ENCODE data around the gene MATK.

The MATK gene

GRCh38 chr19:3785451-3785937 is 687 bp downstream of the MATK start:
- peak in 1 of 2 experiments; percentile 36 for DNase-seq

GRCh38 chr19:3784607-3785450 is 1.4 kb downstream of the MATK start:
- peak in 1 of 2 experiments; percentile 31 for DNase-seq

GRCh38 chr19:3783660-3784584 is 2.3 kb downstream of the MATK start:
- DNase-seq = no peak

- no peak for DNase-seq
Measured at GRCh38 chr19:3782903-3783302, 3.3 kb downstream of the MATK start.

DNA sequence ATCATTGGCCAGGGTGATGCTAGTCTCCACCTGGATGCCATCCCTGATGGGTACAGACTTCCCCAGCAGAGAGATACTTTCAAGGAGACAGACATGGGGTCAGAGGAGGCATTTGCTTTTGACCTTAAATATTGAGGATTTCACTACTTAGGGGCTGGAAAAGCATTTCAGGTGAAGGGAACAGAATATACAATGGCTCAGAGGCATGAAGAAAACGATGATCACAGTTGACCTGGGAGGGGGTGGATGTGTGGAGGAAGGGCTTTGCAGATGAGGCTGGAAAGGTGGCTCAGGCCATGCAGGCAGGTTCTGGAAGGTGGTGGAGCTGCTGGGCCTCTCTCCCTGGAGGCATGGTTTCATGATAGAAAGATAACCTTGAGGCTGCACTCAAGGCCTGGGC is 3.9 kb downstream of the MATK start:
- DNase-seq = no peak

DNA sequence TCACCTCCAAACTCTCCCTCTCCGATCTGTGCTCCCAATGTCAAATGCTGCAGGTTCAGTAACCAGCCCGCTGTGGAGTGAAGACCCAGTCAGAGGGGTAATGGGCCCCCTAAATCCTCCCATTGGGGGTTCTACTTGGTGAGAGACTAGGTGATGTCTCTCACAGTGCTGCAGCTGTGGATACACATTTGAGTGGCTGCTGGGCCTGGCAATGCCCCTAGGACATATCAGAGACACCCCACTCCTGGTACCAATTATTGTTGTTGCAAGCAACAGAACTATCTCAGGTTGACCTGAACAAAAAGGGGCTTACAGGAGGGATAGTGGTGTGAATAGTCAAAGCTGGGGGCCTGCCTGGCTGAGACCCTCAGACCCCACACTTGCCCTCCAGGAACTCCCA is 4.6 kb downstream of the MATK start:
- DNase-seq = no peak

GRCh38 chr19:3780786-3781304 is 5.3 kb downstream of the MATK start:
- DNase-seq = peak; percentile 82 to 89

GRCh38 chr19:3778899-3779723 is 7.1 kb downstream of the MATK start:
- DNase-seq = no peak

- no peak for DNase-seq
Measured at GRCh38 chr19:3778104-3778867, 7.9 kb downstream of the MATK start.

GRCh38 chr19:3776479-3777040 is 9.6 kb downstream of the MATK start:
- DNase-seq = no peak

DNA sequence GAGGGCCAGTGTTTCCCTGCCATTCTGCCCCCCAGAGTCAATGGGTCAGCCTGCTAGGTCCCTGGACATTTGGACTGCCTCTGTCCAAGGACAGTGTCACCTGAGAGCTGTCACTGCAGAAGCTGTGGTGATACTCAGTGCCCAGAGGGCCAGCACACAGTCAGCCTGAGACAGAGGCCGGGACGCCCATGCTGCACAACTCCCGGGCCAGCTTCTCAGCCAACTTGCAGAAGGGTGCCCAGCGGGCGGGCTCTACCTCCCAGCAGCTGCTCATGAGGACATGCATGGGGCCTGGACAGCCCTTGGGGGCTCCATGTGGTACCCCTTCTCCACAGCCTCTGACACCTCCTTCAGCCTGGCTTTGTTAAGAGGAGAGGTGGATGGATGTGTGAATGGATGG is 10.3 kb downstream of the MATK start:
- no peak for DNase-seq

DNA sequence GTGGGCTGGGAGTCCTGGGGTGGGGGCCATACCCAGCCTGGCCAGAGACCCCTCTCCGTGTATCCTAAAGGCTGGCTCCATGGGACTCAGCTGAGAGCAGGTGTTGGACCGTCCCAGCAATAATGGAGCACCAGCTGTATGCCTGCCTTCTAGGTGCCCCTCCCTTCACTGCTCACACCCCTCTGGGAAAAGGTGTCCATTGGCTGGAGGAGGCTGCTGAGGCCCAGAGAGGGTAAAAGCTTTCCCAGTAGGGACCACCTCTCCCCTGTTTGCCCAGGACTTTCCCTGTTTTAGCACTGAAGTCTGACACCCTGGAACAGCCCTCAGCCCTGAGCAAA is 10.8 kb downstream of the MATK start:
- no peak for DNase-seq

DNA sequence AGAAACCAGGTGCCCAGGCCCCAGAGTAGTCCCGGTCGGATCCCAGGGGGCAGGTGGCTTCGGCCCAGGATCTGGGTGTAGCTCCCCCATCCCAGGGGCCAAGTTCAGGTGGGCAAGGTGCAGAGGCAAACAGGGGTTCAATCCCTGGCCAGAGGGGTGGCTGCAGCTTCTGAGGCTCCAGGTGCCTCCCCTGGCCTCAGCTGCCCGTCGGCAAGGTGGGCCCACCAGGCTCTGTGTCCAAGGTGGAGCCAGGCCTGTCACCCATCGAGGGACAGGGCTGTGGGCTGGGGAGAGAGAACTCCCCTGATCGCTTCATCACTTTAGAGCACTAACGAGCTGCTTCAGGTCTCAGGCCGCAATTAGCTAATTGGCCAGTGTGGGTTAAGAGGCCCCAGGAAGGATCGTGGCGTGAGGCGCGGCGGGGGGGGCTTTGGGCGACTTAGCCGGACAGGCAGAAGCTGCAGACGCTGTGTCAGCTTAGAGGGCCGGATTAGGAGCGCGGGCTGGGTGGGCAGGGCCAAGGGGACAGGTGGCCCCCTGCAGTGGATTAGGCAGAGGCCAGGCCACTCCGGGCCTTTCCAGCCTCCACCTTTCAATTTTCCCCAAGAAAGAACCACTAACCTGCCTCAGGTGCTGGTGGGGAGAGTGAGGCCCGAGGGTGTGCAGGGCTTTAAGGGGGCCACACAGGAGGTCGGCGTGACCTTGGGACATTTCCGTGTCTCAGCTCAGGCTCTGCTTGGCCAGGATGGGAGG is 11.4 kb downstream of the MATK start:
- no peak for DNase-seq

DNA sequence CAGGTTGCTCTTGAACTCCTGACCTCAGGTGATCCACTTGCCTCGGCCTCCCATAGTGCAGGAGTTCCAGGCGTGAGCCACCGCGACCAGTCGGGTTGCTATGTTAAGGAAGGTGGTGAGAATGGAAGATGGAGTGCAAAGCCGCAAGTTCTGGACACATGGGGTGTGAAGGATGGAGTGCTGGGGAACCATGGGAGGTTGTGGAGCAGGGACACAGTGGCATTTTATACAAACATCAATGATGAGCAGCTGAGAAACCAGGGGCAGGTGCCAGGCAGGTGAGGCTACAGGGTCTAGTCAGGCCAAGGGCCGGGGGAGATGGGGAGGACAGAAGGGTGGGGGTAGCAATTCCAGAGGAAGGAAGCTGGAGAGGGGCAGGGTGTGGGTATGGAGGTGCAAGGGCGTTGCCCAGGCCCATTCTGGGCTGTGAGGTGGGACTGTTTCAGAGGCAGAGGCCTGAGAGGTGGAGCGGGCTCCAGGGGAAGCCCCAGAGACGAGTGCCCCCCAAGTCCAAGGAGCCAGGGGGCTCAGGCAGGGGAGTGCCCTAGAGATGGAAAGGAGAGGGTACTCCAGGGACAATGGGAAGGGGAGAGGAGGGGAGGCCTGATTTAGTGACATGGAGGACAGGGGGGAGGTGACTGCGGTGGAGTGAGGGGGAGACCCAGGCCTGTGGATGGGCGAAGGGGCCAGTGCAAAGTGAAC is 12.2 kb downstream of the MATK start:
- DNase-seq = no peak

- no peak for DNase-seq
Measured at GRCh38 chr19:3771906-3772455, 14.2 kb downstream of the MATK start, which contains the start of gene RAX2. TSS of gene RAX2 (minus strand) at chr19:3772228. CDS start at chr19:3771742, 486 bp downstream.

- DNase-seq = no peak
Measured at GRCh38 chr19:3771000-3771905, 14.9 kb downstream of the MATK start.

DNA sequence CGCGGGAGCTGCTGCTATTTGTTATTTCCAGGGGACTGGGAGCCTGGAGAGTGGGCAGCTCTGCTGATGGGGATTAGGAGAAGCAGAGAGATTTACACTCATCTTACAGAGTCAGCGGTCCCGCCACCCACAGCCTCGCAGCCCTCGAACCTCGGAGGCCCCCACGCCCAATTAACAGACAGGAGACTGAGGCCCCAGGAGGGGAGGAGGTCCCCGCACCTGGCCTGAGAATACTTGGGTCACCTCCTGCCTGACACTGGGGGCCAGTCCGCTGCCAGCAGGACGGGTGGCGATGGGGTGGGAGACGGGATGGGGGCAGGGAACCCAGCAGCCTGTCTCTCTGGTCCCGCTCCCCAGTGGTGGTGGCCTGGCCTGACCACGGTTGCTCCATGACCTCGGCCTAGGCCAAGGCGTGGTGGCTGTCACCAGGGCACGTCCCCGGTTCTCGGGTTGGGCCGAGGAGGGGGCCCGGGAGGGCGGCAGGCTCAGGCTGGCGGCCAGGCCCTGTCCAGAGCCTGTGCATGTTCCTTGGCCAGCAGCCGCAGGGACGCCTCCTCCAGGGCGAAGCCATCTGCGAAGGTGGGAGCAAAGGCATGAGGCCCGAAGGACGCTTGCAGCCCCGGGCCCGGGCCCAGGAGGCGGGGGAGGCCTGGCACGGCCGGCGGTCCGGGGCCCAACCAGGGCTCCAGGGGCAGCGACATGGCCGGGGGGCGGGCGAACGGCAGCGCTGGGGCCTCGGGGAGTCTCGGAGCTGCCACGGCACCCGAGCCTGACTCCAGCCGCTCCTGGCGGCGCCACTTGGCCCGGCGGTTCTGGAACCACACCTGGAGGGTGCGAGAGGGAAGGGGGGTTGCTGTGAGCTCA is 15.8 kb downstream of the MATK start:
- no peak for DNase-seq

GRCh38 chr19:3769494-3769893 is 16.7 kb downstream of the MATK start:
- DNase-seq = no peak

Measured in NCI-H526 (cell line).